ENCODE results near the gene IL17RE. TPM values are rescaled to one million over a fixed set of nuclear protein-coding genes. Genes with fewer than 3 reads are reported as not detected.

The IL17RE gene
- total RNA-seq, 1 donor, result 0.72 TPM

DNA sequence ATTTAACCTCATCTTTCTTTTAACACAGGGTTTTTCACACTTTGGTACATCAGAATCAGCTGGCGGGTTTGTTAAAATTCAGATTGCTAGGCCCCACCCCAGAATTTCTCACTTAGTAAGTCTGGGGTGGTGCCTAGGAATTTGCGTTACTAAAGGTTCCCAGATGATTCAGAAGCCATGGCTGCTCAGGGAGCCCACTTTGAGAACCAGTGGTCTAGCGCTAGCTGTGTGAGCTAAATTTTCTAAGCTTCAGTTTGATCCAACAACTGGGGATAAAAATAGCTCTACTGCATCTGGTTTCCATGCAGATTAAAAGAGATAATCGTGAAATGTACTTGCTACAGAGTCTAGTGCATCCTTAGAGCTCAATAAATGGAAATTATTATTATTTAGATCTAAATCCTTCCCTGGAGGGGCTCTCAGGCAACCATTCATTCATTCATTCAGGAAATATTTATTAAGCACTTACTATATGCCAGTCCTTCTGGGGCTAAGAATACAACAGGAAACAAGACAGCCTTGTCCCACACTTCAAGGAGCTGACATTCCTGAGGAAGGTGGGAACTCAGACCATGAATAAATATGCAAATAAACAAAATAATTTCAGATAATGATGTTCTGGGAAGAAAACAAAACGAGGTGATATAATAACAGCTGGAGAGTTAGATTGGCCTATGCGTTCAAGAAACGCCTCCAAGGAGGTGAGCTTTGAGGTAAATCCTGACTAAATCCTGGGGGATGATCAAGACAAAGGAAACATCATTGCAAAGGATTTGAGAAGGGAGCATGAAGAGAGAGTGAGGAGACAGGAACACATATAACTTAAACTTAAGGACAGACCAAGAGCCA is 18.7 kb upstream of the IL17RE start:
- no peaks in the 10 kb centered on the region for H3K79me2 ChIP-seq (ENCODE audit: insufficient read depth, low read length)
- H3K27ac ChIP-seq (ENCODE audit: low read depth, low read length), result peak overlapping the region; percentile 34
- TF ChIP-seq, protein P1, sequence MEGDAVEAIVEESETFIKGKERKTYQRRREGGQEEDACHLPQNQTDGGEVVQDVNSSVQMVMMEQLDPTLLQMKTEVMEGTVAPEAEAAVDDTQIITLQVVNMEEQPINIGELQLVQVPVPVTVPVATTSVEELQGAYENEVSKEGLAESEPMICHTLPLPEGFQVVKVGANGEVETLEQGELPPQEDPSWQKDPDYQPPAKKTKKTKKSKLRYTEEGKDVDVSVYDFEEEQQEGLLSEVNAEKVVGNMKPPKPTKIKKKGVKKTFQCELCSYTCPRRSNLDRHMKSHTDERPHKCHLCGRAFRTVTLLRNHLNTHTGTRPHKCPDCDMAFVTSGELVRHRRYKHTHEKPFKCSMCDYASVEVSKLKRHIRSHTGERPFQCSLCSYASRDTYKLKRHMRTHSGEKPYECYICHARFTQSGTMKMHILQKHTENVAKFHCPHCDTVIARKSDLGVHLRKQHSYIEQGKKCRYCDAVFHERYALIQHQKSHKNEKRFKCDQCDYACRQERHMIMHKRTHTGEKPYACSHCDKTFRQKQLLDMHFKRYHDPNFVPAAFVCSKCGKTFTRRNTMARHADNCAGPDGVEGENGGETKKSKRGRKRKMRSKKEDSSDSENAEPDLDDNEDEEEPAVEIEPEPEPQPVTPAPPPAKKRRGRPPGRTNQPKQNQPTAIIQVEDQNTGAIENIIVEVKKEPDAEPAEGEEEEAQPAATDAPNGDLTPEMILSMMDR (IDR thresholded peaks at IDR 0.05; ENCODE audit: extremely low read depth, low read depth, low read length), result no peak
- H3K4me2 ChIP-seq (ENCODE audit: insufficient read depth, low read length), result peak overlapping the region; percentile 49
- no peaks in the 10 kb centered on the region for H3K36me3 ChIP-seq (ENCODE audit: insufficient read depth, low read length)
- no peaks in the 10 kb centered on the region for H3K9me3 ChIP-seq (ENCODE audit: low read depth, low read length)
- no peaks in the 10 kb centered on the region for H3K27me3 ChIP-seq (ENCODE audit: insufficient read depth, low read length)
- no peak for DNase-seq (ENCODE audit: insufficient read length, low spot score, missing footprints)
- peaks cover 12% of the 10 kb centered on the region for H3K4me1 ChIP-seq (ENCODE audit: insufficient read depth, low read length)
- H4K20me1 ChIP-seq (ENCODE audit: insufficient read depth, low read length), result no peaks in the 10 kb centered on the region
- H2AFZ ChIP-seq (ENCODE audit: low read length), result no peak overlapping the region
- H3K4me3 ChIP-seq (ENCODE audit: insufficient read depth, low read length), result no peak overlapping the region

DNA sequence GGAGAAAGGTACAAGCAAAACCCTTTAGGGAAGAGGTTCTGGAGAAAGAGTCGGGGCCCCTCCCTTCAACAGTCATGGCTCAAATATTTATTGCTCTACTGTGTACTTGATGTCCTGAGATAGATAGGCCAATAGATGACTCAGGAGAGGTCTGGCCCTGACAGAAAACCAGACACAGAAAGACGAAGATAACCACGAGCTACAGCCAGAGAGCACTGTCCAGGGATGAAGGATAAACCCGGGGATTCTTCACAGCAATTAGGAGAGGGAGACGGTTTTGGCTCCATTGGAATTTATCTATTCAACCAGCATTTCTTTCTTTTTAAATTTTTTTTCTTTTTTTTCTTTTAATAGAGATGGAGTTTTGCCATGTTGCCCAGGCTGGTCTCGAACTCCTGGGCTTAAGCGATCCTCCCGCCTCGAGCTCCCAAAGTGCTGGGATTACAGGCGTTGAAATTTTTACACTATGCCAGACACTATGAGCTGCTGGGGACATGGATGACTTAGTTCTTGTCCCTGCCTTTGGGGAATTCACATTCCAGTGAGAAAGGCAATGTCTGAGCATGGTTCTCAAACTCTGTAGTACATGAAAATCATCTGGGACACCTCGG is 18.0 kb upstream of the IL17RE start:
- Histone ChIP-seq H2AFZ (ENCODE audit: low read length) (no peak overlapping the region), H3K27ac (ENCODE audit: low read depth, low read length) (peak overlapping the region; percentile 34), H3K4me1 (ENCODE audit: insufficient read depth, low read length) (peaks cover 12% of the 10 kb centered on the region), H3K4me2 (ENCODE audit: insufficient read depth, low read length) (peak overlapping the region; percentile 49), H4K20me1 (ENCODE audit: insufficient read depth, low read length) (no peaks in the 10 kb centered on the region), H3K36me3 (ENCODE audit: insufficient read depth, low read length) (no peaks in the 10 kb centered on the region), H3K4me3 (ENCODE audit: insufficient read depth, low read length) (no peak overlapping the region), H3K27me3 (ENCODE audit: insufficient read depth, low read length) (no peaks in the 10 kb centered on the region), H3K9me3 (ENCODE audit: low read depth, low read length) (no peaks in the 10 kb centered on the region), H3K79me2 (ENCODE audit: insufficient read depth, low read length) (no peaks in the 10 kb centered on the region)
- peak; percentile 96 for DNase-seq (ENCODE audit: insufficient read length, low spot score, missing footprints)
- TF ChIP-seq, protein P1 (IDR thresholded peaks at IDR 0.05; ENCODE audit: extremely low read depth, low read depth, low read length), result no peak

DNA sequence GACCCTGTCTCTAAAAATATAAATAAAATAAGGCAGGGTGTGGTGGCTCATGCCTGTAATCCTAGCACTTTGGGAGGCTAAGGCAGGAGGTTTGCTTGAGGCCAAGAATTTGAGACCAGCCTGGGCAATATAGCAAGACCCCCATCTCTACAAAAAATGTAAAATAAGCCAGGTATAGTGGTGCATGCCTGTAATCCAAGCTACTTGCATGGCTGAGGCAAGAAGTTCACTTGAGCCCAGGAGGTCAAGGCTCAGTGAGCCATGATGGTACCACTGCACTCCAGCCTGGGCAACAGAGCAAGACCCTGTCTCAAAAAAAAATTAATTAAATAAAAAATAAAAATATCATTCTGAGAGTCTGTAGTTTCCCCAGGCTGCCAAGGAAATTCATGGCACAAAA is 16.3 kb upstream of the IL17RE start:
- no peak overlapping the region for H3K4me3 ChIP-seq (ENCODE audit: insufficient read depth, low read length)
- H3K4me2 ChIP-seq (ENCODE audit: insufficient read depth, low read length), result no peak overlapping the region
- H3K27ac ChIP-seq (ENCODE audit: low read depth, low read length), result no peak overlapping the region
- H3K27me3 ChIP-seq (ENCODE audit: insufficient read depth, low read length), result no peaks in the 10 kb centered on the region
- H3K4me1 ChIP-seq (ENCODE audit: insufficient read depth, low read length), result peaks cover 21% of the 10 kb centered on the region
- DNase-seq (ENCODE audit: insufficient read length, low spot score, missing footprints), result no peak
- TF ChIP-seq, protein P1 (IDR thresholded peaks at IDR 0.05; ENCODE audit: extremely low read depth, low read depth, low read length), result no peak
- H3K36me3 ChIP-seq (ENCODE audit: insufficient read depth, low read length), result no peaks in the 10 kb centered on the region
- H3K9me3 ChIP-seq (ENCODE audit: low read depth, low read length), result no peaks in the 10 kb centered on the region
- no peaks in the 10 kb centered on the region for H4K20me1 ChIP-seq (ENCODE audit: insufficient read depth, low read length)
- H3K79me2 ChIP-seq (ENCODE audit: insufficient read depth, low read length), result peaks cover 9% of the 10 kb centered on the region
- H2AFZ ChIP-seq (ENCODE audit: low read length), result no peak overlapping the region

DNA sequence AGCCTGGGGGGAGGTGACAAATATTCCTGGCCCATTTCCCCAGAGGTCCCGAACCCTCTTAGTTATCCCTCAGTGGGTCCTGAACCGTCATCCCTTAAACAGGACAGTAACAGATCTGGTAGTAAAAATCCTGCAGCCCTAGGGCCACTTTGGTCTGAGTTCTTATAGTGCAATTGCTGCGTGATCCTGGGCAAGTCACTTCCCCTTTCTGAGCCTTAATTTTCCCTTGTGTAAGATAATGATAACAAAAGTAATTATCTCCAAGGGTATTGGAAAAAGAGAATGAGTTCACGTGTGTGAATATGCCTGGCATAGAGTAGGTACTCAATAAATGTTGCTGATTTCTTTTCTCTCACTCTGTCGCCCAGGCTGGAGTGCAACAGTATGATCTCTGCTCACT is 15.2 kb upstream of the IL17RE start:
- Histone ChIP-seq H3K4me1 (ENCODE audit: insufficient read depth, low read length) (peaks cover 21% of the 10 kb centered on the region), H3K36me3 (ENCODE audit: insufficient read depth, low read length) (peaks cover 3% of the 10 kb centered on the region), H3K4me3 (ENCODE audit: insufficient read depth, low read length) (no peak overlapping the region), H2AFZ (ENCODE audit: low read length) (no peak overlapping the region), H3K79me2 (ENCODE audit: insufficient read depth, low read length) (peaks cover 18% of the 10 kb centered on the region), H3K9me3 (ENCODE audit: low read depth, low read length) (no peaks in the 10 kb centered on the region), H3K27ac (ENCODE audit: low read depth, low read length) (no peak overlapping the region), H3K27me3 (ENCODE audit: insufficient read depth, low read length) (no peaks in the 10 kb centered on the region), H4K20me1 (ENCODE audit: insufficient read depth, low read length) (no peaks in the 10 kb centered on the region), H3K4me2 (ENCODE audit: insufficient read depth, low read length) (no peak overlapping the region)
- TF ChIP-seq, protein P1 (IDR thresholded peaks at IDR 0.05; ENCODE audit: extremely low read depth, low read depth, low read length), result no peak
- DNase-seq (ENCODE audit: insufficient read length, low spot score, missing footprints), result no peak
